NK-92 treated with Interleukin-12 subunit alpha and Interleukin-12 subunit beta, amount 100 ng/mL, for 24 hours (cell line): ENCODE data around the gene NDUFS7.

ENCODE experiments used
- DNase-seq: peaks from one replicate; lab custom pipeline; 2025; lab: John Stamatoyannopoulos, UW

NDUFS7 gene

DNA sequence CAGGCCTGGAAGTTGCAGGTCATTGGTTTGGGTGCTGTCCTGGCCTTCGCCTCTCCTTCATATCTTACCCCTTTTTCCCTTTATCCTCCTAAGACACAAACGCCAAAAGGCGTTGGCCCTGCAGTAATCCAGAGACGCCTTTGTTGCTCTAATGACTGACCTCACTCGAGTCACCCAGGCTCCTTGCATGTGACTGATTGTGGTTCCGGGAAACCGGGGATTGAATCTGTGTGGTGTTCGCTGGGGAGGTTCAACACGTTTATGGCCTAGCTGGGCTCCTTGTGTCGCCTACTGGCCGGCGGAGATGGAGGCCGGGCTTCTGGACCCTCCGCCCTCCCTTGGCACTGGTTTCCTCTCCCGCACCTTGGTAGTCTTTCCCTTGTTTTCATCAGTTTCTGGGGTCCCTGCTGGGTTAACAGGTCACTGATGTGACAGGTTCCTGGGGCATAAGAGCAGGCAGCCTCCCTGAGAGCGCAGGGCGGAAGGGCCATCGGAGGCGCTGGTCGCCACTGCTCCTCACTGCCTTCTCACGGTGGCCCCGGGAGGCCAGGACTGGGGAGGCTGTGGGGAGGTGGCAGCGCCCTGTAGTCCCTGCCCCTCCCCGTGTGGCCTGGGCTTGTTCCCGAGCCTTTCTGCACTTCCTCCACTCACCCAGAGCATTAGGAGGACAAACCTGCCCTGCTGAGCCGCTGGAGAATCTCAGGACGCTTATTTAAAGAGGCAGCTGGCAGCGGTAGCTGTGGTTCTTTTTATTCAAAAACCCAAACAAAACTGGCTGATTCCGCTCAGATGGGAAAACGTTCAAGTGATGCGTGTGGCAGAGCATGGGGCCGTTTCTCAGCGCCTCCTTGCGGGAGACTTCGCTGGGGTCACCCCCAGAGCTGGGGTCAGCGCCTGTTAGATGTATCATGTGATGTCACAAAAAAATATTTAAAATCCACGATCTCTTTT is 18.1 kb upstream of the NDUFS7 start:
- no peak for DNase-seq

DNA sequence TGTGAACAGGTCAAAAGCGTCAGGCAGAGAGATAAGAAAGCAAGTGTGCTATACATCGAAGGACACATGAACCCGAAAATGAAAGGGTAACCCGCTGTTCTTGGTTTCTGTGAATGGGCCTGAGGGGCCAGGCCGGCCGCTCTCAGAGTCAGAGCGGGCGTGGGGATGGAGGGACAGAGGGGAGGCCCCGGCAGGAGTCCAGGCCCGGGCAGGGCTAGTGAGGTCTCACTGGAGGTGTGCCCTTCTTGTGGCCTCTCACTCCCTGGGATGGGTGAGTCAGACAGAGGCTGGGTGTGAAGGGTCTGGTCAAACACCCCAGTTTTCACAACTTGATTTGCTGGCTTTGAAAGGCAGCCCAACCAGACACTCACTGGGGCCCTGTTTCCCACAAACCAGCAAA is 17.4 kb upstream of the NDUFS7 start:
- DNase-seq, result no peak

DNA sequence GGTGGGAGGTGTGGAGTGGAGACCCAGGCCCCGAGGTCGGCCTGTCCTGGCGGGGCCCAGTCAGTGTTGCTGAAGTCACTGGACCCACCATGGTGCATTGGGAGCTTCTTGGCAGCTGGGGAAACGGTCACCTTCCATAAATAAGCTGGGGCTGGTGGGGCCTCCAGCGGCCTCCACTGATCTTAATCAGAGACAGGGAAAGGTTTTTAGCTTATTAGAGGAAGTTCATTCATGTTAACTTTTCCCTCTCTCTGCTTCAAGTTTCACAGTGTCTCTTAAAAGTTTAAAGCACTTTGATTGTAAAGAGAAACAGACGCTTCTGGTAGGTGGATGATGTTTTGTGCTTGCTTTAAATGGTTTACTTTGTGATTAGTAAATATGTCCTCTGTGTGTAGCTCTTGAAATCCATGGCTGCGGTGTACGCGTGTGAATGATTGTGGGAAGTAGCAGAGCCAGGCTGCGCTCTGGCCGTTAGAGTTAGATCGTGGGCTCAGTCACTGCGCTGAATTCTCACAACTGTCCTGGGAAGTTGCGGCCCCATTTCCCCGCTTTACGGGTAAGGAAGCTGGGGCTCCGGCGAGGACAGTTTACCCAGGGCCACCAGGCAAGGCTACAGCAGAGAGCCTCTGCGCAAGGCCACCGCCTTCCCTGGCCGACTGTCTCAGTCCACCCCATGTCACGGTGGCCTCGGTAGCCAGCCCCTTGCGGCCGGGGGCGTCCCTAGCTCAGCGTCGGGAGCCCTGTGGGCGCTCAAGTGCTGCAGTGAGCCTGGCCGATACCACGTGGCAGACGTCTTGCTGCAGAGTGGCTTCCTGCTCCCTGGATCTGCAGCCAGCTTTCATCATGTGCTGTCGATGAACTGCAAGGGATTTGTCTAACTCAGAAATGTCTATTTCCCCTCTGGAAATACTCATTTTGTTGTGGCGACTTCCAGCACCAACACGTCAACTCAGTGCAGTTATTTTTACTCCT is 16.5 kb upstream of the NDUFS7 start:
- DNase-seq, result no peak

DNA sequence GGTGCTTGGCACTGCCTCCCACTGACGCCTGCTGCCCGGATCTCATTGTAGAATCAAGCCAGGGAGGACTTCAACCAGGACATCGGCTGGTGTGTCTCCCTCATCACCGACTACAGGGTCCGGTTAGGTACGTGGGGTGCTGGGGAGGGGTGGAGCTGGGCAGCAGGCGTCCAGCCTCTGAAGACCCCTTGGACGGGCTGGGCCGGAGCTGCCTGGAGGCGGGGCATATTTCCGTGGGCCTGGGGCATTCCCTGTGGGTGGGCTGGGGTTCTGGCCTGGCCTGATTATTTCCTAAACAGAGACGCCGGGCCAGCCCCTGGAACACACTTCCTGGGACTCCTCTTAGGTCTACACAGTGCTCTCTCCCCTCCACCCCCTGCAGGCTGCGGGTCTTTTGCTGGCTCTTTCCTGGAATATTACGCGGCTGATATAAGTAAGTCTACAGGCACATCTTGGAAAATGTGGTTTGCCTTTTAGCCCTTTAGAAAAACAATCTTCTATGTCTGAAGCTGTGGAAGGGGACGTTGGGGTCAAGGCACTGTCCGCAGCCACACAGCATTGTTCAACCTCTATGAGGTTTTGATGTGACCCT is 14.4 kb upstream of the NDUFS7 start:
- DNase-seq, result no peak

DNA sequence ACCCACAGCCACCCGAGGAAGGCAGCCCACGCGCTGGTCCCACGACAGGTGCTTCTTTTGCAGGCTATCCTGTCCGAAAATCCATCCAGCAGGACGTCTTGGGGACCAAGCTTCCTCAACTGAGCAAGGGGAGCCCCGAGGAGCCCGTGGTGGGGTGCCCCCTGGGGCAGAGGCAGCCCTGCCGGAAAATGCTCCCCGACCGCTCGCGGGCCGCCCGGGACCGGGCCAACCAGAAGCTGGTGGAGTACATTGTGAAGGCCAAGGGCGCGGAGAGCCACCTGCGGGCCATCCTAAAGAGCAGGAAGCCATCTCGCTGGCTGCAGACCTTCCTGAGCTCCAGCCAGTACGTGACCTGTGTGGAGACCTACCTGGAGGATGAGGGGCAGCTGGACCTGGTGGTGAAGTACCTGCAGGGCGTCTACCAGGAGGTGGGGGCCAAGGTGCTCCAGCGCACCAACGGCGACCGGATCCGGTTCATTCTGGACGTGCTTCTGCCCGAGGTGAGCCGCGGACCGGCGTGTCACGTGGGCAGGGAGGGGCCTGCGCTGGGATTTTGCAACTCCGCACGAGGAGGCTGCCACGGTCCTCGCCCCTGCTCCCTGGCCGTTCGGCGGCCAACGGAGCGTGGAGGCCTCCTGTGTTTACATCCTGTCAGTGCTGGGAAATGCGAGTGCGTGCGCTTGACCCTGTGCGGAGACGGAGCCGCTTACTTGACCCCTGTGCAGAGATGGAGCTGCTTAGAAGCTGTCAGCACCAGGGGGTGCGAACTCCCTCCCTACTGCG is 12.9 kb upstream of the NDUFS7 start:
- no peak for DNase-seq

DNA sequence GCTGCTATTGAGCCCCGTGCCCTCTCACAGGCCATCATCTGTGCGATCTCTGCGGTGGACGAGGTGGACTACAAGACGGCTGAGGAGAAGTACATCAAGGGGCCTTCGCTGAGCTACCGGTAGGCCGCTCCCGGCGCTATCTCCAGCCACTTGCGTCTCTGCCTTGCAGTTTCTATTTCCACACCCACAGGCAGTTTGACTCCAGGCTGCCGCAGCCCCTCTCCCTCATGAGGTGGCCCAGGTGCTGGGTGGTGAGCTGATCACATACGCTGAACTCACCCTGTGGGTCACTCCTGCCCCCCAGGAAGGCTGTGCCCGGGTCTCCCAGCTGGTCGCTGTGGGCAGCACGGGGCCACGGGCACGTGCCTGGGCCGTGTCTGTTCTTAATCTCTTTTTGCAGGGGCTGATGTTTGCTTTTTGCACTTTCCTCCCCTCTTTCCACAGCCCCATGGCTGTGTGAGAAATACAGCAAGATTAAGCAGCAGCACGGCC is 10.6 kb upstream of the NDUFS7 start:
- DNase-seq, result no peak

DNA sequence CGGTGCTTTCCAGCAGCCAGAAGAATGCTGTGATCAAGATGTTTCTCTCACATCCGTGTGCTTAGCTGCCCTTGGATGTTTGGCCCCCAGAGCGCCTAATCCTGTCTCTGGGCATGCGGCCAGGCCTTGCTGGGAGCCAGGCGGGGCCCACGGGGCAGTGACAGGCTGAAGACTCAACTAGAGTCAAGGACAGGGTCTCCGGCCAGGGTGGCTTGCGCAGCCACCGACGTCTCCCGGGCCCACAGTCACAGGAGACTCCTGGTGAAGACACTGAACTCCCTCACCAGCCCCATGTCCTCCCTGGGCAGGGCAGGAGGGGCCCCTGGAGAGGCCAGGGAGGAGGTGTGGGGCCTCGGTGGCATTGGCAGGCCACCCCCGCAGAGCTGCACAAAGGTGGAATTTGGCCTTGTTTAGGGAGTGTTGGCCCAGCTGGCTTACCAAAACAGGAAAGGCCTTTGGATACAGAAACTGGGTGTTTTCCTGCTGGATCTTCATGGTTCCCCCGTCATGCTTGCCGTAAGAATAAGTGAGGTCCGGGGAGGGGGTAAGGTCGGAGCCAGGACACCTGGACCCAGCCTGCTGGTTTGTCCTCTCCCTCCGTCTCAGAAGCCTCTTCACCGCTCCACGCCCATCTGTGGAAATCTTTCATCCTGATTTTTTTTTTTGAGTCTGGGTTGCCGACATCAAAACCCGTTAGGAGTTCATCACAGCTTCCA is 10.0 kb upstream of the NDUFS7 start:
- no peak for DNase-seq

DNA sequence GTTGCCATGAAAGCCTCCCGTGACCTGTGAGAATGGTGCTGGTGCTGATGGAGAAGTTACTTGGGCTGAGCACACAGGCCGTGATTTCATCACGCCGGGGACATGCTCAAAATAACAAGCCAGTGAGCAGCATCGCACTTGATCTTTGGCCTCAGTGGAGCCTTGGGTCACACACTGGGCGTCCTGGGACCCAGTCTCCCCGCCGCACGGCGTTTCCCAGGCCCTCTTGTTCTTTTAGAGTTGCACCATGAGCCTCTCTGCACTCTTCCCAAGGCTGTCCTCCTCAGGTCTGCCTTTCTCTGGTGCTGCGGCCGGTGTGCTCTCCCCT is 9.5 kb upstream of the NDUFS7 start:
- no peak for DNase-seq

DNA sequence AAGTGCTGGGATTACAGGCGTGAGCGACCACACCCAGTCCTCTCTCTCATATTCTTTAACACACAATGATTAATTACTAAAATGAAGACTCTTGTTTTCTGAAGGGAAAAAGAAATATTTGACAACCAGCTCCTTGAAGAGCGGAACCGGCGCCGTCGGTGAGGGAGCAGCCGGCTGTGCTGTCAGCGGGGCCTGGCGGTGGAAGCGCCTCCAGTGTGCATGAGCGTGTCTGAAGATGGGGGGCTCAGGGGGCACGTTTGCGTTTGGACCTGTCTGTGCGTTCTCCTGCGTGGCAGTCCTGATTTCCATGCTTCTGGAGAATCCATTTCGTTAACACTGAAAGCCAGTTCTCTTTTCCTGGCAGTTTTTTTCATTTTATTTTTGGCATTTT is 7.3 kb upstream of the NDUFS7 start:
- no peak for DNase-seq

DNA sequence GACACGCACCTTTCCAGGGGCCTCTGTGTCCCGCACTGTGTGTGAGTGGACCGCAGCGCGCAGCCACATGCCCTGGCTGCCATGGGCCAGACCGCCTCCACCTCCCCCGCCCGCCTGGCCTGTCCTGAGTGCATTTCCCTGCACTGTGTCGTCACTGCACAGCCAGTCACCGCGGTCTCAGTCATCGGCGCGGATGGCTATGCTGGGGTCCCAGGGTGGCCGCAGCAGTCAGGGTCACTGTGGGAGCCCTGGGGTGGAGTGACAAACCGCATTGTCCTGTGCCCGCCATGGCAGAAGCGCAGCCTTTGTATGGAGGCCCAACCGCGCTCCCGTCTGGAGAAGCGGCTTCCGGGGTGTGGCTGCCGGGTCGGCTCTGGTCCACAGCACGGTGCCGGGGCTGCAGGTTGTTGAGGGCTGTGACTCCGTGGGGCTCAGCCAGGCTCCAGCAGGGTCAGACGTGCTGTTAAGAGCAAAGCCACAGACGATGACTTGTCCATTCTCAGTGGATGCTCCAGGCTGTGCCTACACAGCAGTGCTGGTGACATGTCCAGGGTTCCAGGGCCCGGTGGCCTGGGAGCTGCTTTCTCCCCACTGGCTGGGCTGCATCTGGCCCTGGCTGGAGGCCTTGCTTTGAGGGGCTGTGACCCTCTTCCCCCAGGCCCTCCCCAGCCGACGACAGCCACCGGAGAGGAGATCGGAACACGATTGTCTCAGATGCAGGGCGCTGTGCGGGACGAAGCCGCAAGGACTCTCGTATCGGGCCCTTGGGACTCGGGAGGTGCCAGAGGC is 6.3 kb upstream of the NDUFS7 start:
- DNase-seq, result no peak

DNA sequence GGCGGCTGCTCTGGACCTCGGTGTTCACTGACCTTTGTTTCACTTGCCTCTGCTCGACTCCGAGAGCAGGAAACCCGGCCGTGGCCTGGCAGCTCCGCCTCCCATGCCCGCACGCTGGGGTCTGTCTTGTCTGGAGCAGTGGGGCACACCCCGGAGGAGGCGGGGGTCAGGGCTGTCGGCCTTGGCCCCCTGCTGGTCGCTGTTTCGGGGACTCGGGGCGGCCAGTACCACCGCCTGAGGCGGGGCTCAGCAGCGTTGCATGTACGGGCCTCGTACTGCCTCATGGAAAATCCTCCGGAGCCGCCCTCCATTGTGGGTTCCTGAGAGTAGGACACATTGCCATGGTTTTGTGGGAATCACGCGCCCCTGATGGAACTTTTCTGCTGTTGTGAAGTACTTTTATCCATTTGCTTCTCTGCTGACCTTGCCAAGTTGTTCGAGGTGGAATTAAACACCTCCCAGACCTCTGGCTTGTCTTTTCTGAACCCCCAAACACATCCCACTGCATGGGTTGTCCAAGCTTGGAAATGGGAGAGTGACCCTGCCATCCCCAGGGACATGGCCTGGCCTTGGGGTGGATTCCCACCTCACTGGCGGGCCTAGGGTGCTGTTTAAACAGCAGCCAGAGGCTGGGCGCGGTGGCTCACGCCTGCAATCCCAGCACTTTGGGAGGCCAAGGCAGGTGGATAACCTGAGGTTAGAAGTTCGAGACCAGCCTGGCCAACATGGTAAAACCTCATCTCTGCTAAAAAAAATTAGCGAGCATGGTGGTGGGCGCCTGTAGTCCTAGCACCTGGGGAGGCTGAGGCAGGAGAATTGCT is 5.5 kb upstream of the NDUFS7 start:
- no peak for DNase-seq

DNA sequence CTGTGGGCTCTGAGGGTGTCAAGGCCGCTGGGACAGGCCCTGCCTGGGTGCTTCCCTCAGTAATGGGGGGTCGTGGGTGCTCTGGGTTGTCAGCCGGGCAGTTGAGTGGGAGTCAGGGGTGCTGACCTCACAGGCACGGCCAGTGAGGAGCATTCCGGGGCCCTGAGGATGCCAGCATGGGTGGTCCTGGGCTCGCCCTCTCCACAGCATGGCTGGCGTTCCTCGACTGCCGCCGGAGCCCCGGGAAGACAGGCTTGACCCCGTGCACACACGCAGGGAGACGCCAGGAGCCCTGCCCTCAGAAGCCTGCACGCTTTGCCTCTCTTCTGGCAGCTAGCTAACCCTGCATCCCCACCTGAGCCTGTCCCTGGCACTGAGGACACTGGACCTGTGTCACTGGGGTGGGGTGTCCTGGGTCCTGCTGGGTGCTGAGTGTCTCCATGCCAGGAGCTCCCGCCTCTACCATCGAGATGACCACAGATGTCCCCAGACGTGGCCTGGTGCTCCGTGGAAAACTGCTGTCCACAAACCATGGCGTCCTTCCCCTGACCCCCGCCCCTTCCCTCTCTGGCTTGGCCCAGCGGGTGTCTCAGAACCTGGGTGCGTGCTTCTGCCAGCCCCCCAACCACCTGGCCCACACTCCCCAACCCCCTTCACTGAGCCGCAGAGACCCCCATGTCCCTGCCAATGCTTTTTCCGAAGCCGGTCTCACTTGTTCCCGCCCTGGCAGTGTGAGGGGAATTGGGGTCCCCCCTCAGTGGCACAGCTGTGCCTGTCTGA is 4.4 kb upstream of the NDUFS7 start:
- DNase-seq, result no peak

DNA sequence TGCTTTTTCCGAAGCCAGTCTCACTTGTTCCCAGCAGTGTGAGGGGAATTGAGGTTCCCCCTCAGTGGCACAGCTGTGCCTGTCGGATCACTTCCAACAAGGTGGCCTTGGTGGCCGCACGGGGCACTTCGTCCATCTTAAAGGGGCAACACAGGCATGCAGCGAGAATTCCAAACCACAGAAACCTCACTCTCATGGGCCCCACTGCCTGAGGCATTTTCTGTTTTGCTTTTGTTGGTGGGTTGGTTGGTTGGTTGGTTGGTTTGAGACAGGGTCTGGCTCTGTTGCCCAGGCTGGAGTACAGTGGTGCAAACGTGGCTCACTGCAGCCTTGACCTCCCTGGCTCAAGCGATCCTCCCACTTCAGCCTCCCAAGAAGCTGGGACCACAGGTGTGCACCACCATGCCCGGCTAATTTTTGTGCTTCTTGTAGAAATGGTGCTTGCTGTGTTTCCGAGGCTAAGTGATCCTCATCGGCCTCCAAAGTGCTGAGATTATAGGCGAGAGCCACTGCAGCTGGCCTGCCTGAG is 3.7 kb upstream of the NDUFS7 start:
- no peak for DNase-seq

DNA sequence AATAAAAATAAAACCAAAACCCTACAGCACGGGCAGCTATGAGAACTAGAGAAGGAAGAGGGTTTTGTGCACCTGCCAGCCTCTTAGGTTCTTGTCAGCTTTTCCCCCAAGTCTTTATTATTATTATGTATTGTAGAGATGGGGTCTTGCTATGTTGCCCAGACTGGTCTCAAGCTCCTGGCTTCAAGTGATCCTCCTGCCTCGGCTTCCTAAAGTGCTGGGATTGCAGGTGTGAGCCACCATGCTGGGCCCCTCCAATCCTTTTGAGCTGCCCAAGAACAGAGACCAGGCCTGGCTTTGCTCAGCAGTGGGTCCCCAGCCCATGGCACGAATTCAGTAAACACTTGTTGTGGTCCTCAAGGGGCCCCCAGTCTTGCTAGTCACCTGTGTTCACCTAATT is 1.5 kb upstream of the NDUFS7 start:
- DNase-seq, result no peak

DNA sequence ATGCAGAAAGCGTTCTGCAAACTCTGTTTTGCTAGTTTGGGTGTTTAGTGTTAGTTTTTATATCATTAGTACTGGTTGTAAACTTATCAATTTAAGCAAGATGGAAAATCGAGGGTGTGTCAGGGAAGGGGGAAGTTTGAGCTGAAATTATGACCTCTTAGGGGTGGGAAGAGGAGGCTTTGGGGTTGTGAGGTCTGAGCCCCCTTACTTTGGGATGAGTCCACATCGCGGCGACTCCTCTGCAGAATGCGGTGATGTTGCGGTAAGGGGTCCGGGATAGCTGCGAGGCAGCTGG is 743 bp upstream of the NDUFS7 start:
- DNase-seq, result no peak

DNA sequence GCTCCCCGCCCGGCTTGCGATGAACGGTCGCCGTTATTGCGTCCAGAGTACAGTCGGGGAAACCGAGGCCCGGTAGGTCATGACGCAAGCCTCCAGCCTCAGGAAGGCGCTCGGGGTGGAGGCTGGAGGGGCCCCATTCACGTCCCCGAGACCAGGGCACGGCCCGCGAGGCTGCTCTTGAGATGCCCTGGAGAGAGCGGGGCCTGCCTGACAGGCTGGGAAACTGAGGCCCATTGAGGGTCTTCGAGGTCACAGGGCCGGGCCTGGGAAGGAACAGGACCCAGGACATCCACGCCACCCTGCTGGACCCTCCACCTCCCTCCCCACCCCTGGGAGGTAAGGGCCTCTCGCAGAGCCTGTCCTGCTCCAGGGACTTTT is 367 bp downstream of the NDUFS7 start:
- no peak for DNase-seq

DNA sequence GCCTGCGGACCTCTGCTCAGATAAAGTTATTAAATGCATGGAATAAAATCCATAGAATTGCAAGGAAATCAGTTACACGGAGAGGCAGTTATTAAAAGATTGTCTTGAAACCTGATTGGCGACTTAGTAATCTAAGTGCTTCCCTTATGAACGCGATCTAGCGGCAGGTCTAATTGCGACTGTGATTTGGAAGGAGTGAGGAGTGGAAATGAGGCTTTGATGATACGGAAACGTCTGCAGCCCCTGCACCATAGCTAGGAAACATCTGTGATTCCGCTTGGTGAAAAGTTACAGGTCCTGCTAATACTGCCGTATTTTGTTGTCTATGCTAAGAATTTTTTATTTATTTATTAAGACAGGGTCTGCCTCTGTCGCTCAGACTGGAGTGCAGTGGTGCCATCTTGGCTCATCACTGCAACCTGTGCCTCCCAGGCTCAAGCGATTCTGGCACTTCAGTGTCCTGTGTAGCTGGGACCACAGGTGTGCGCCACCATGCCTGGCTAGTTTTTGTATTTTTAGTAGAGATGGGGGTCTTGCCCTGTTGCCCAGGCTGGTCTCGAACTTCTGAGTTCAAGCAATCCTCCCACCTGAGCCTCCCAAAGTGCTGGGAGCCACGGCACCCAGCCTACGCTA is 887 bp downstream of the NDUFS7 start:
- no peak for DNase-seq

DNA sequence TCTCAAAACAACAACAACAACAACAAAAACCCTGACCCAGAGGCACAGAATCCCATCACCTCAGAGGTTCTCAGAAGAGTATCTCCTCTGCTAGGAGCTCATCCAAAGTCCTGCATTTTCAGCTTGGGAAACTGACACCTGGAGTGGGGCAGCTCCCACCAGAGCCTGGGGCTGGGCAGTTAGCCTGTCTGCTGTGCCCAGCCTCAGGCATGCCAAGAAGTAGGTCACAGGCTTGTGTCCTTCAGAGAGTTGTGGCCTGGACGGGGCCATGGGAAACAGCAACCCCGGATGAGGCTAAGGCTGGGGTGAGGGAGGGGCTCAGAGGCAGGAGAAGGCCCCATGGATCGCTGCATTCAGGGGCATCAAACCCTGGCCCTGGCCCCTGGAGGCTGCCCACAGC is 2.1 kb downstream of the NDUFS7 start:
- no peak for DNase-seq
